ENCODE results near the gene ZEB1. TPM values are rescaled to one million over a fixed set of nuclear protein-coding genes. Genes with fewer than 3 reads are reported as not detected.

ZEB1 gene
- total and polyA plus RNA-seq, 9 of the 15 experiments (the other 6 are each of a cell fraction or from before 2014, with no cell fraction given), result 2.1 to 8.4 (median 4.9) TPM

DNA sequence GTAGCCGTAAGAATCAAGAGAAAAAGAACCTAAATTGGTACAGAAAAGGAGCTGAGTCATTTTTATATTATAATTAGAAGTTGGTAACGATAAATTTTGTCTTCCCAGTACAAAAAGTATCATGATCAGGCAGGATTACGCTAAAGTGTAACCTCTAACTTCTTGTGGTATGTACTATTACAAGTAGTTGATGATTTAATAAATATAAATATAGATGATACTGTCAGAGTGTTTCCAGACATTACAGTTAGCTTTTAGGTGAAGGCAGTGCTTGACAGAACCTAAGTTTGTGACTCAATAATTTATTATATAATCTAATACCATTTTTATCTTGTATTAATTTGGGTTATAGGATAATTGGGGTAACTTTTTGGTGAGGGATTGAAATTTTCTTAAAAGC, 53.4 kb downstream of the ZEB1 start:
- in situ Hi-C loops (cut with MboI), result no loop called here
- no peak for ATAC-seq
- no TSS peak for BruUV-seq (replicated peaks)
- Histone ChIP-seq H3K4me2 (ENCODE audit: insufficient read depth, low read length) (no peak overlapping the region), H3K4me3 (no peak overlapping the region), H3K9ac (ENCODE audit: insufficient read depth in 1 of 2, low read depth in 2 of 2, low read length in 2 of 2) (no peak overlapping the region), H2AFZ (ENCODE audit: low read depth, low read length) (no peak overlapping the region), H3K36me3 (ENCODE audit: control insufficient read depth, insufficient read depth, low read length) (no peaks in the 10 kb centered on the region), H3K9me1 (ENCODE audit: control insufficient read depth, insufficient read depth, low read length) (no peaks in the 10 kb centered on the region), H3K27me3 (ENCODE audit: control insufficient read depth in 2 of 2, insufficient read depth in 2 of 2, low read length in 2 of 2) (no peaks in the 10 kb centered on the region), H3K4me1 (replicated peaks in 1 of 2; ENCODE audit: control insufficient read depth in 2 of 2, insufficient read depth in 2 of 2, low read length in 2 of 2) (no peaks in the 10 kb centered on the region), H3K9me3 (replicated peaks; ENCODE audit: control insufficient read depth, insufficient read depth, low read depth, low read length) (no peaks in the 10 kb centered on the region), H3K27ac (ENCODE audit: extremely low read depth, low read depth, low read length) (no peak overlapping the region), H3K79me2 (ENCODE audit: control insufficient read depth, insufficient read depth, low read length) (no peaks in the 10 kb centered on the region), H4K20me1 (replicated peaks; ENCODE audit: control insufficient read depth, insufficient read depth, low read length) (no peaks in the 10 kb centered on the region)
- no peak for FAIRE-seq
- 19% methylated on average over 3 of the region's 3 CpGs for WGBS (ENCODE audit: insufficient coverage, low coverage, missing lambda C conversion rate)
- intact Hi-C loops (cut with micrococcal nuclease), result no loop called here
- ChIA-PET CTCF (ENCODE audit: low intra/inter-chr PET ratio) (no interaction called here), POLR2A (interaction anchor here (0.6 kb wide), 1 partner anchor 8 kb away, joined by 5 read pairs; no protein-coding TSS in a partner anchor)
- no peak for TF ChIP-seq MXI1 (IDR thresholded peaks at IDR 0.05; ENCODE audit: low read depth, low read length)
- no peak for TF ChIP-seq BDP1 (IDR thresholded peaks at IDR 0.05; ENCODE audit: insufficient read depth, insufficient read length)
- no peak for TF ChIP-seq ESRRA (IDR thresholded peaks at IDR 0.05; ENCODE audit: borderline replicate concordance, low read depth)
- no peak for TF ChIP-seq ZNF79 (CRISPR knock-in tag; IDR thresholded peaks at IDR 0.05; ENCODE audit: low read depth)
- TF ChIP-seq, protein P1, sequence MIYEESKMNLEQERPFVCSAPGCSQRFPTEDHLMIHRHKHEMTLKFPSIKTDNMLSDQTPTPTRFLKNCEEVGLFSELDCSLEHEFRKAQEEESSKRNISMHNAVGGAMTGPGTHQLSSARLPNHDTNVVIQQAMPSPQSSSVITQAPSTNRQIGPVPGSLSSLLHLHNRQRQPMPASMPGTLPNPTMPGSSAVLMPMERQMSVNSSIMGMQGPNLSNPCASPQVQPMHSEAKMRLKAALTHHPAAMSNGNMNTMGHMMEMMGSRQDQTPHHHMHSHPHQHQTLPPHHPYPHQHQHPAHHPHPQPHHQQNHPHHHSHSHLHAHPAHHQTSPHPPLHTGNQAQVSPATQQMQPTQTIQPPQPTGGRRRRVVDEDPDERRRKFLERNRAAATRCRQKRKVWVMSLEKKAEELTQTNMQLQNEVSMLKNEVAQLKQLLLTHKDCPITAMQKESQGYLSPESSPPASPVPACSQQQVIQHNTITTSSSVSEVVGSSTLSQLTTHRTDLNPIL (CRISPR knock-in tag; IDR thresholded peaks at IDR 0.05), result no peak
- TF ChIP-seq, protein P2, sequence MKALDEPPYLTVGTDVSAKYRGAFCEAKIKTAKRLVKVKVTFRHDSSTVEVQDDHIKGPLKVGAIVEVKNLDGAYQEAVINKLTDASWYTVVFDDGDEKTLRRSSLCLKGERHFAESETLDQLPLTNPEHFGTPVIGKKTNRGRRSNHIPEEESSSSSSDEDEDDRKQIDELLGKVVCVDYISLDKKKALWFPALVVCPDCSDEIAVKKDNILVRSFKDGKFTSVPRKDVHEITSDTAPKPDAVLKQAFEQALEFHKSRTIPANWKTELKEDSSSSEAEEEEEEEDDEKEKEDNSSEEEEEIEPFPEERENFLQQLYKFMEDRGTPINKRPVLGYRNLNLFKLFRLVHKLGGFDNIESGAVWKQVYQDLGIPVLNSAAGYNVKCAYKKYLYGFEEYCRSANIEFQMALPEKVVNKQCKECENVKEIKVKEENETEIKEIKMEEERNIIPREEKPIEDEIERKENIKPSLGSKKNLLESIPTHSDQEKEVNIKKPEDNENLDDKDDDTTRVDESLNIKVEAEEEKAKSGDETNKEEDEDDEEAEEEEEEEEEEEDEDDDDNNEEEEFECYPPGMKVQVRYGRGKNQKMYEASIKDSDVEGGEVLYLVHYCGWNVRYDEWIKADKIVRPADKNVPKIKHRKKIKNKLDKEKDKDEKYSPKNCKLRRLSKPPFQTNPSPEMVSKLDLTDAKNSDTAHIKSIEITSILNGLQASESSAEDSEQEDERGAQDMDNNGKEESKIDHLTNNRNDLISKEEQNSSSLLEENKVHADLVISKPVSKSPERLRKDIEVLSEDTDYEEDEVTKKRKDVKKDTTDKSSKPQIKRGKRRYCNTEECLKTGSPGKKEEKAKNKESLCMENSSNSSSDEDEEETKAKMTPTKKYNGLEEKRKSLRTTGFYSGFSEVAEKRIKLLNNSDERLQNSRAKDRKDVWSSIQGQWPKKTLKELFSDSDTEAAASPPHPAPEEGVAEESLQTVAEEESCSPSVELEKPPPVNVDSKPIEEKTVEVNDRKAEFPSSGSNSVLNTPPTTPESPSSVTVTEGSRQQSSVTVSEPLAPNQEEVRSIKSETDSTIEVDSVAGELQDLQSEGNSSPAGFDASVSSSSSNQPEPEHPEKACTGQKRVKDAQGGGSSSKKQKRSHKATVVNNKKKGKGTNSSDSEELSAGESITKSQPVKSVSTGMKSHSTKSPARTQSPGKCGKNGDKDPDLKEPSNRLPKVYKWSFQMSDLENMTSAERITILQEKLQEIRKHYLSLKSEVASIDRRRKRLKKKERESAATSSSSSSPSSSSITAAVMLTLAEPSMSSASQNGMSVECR (CRISPR knock-in tag; IDR thresholded peaks at IDR 0.05), result no peak
- TF ChIP-seq, protein P3, sequence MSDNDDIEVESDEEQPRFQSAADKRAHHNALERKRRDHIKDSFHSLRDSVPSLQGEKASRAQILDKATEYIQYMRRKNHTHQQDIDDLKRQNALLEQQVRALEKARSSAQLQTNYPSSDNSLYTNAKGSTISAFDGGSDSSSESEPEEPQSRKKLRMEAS (CRISPR knock-in tag; IDR thresholded peaks at IDR 0.05), result no peak
- no peak for TF ChIP-seq ZNF57 (CRISPR knock-in tag; IDR thresholded peaks at IDR 0.05)
- no peak for TF ChIP-seq BRF1 (IDR thresholded peaks at IDR 0.05; ENCODE audit: borderline replicate concordance, extremely low read depth, insufficient read length)
- TF ChIP-seq JUN (IDR thresholded peaks at IDR 0.05; ENCODE audit: borderline replicate concordance, low read depth, low read length), result no peak
- TF ChIP-seq JUN (CRISPR knock-in tag; IDR thresholded peaks at IDR 0.05; ENCODE audit: borderline replicate concordance), result no peak
- TF ChIP-seq SNRNP70 (optimal IDR thresholded peaks at IDR 0.05; ENCODE audit: low read depth, low read length), result no peak
- TF ChIP-seq ZNF384 (IDR thresholded peaks at IDR 0.05; ENCODE audit: low read depth, low read length), result no peak
- TF ChIP-seq, protein P4, sequence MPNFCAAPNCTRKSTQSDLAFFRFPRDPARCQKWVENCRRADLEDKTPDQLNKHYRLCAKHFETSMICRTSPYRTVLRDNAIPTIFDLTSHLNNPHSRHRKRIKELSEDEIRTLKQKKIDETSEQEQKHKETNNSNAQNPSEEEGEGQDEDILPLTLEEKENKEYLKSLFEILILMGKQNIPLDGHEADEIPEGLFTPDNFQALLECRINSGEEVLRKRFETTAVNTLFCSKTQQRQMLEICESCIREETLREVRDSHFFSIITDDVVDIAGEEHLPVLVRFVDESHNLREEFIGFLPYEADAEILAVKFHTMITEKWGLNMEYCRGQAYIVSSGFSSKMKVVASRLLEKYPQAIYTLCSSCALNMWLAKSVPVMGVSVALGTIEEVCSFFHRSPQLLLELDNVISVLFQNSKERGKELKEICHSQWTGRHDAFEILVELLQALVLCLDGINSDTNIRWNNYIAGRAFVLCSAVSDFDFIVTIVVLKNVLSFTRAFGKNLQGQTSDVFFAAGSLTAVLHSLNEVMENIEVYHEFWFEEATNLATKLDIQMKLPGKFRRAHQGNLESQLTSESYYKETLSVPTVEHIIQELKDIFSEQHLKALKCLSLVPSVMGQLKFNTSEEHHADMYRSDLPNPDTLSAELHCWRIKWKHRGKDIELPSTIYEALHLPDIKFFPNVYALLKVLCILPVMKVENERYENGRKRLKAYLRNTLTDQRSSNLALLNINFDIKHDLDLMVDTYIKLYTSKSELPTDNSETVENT (CRISPR knock-in tag; IDR thresholded peaks at IDR 0.05), result no peak
- TF ChIP-seq MYNN (IDR thresholded peaks at IDR 0.05), result no peak
- no peak for TF ChIP-seq MYNN (CRISPR knock-in tag; IDR thresholded peaks at IDR 0.05)
- TF ChIP-seq FOXJ2 (tag; IDR thresholded peaks at IDR 0.05), result no peak
- DNase-seq (ENCODE audit: extremely low read depth in 1 of 4, low spot score in 3 of 4), result no peak
